HG02970 (cell line): Measurements from ENCODE around the gene COL4A1.

Source experiments
- ATAC-seq: cut with Tn5 transposase; IDR thresholded peaks from one replicate; pipeline ENCODE4 v1.9.1; 2021; ENCODE audit warnings: mild to moderate bottlenecking, moderate library complexity, moderate number of reproducible peaks; ENCODE audit not compliant: unreplicated experiment, low FRiP score

COL4A1 gene

DNA sequence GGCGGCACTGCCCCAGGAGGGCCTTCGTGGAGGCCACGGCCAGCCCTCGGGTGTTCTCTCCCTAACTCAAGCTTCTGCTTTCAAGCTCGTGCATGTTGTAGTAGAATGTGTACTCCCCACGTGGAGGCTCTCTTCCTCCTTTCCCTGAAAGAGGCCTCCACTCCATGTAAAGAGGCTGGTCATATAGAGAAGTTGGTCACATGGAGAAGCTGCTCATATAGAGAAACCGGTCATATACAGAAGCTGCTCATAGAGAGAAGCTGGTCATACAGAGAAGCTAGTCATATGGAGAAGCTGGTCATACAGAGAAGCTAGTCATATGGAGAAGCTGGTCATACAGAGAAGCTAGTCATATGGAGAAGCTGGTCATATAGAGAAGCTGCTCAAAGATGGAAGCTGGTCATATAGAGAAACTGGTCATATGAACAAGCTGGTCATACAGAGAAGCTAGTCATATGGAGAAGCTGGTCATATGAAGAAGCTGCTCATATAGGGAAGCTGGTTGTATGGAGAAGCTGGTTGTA, 152.5 kb downstream of the COL4A1 start:
- ATAC-seq: no peak

DNA sequence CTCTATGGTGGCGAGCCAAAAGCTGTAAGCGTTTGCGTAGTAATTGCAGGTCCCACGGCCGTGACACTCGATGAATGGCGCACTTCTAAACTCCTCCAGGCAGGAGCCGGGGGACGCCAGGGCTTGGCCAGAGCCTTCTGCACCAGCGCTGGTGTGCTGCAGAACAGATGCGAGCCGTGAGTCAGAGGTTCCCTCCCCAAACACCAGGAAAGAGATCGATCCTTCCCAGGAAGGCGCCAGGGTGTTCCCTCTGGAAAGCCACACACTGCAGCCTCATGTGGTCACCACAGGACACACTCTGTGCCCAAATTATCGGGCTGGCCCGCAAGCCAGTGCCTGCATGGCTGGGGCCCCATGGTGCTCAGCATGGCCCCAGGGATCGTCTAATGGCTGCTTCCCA, 154.6 kb downstream of the COL4A1 start:
- ATAC-seq: no peak

DNA sequence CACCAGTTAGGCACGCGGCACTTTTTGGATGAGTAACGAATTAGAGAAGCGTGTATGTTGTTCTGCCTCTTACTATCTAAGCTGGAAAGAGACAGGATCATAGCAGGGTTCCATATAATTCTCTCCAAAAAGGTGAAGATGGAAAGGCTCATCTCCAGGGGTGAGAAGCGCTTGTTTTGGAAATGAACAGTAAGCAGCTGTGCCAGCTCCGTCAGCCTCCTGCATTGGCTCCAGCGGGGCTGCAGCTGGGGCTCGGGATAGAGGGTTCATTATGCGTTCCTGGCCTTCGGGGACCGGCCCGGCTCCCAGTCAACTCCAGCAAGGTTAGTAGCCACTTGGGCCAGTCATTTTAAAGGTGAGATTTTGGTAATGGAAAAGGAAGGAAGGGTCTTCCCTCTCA, 155.5 kb downstream of the COL4A1 start:
- no peak for ATAC-seq

DNA sequence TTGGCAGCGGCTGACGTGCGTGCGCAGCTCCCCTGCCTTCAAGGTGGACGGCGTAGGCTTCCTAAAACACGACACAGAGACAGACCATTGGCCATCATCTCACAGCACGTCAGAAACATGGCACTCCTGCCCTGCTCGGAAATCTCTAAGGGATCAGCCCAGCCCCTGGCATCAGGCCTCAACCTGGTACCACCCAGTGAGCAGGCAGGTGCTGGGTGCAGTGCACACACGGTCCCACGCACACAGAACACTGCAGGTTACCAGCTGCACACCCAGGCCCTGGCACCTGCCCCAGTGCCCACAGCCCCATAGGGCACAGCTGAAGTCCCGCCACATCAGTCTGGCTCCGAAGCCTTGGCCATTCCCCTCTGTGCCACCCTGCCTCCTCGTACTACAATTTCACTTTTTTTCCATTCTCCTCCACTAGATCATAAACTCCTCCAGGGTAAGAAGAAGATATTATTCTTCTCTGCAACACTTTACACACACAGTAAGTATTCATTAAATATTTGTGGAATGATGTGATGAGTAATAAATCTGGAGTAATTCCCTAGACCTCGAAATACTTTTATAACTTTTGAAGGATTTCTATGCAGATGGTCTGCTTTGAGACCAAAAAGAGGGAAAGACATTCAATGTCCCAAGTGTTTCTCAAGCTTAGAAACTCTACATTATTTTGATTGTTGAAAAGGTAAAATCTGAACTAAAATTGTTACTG, 156.4 kb downstream of the COL4A1 start:
- no peak for ATAC-seq

- no peak for ATAC-seq
Measured at GRCh38 chr13:110149036-110149435, 157.9 kb downstream of the COL4A1 start.

GRCh38 chr13:110140099-110140498, 166.9 kb downstream of the COL4A1 start:
- ATAC-seq: no peak

DNA sequence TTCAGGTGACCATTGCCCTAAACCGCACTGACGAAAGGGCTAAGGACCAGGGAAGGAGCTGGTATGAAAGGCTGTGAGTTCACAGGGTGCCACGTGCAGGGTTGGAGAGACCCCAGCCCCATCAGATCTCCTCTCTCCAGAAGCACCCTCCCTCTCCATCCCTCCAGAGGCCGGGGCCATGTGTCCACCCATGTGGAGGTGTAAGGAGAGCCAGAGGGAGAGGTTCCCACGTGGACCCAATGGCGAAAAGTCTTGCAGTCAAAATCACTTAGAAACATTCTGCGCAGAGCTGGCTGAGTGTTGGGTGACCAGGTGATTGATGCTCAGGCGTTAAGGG, 168.3 kb downstream of the COL4A1 start:
- ATAC-seq: no peak

- ATAC-seq: peak; percentile 59
Measured at GRCh38 chr13:110138010-110138699, 168.8 kb downstream of the COL4A1 start.

GRCh38 chr13:110137680-110138009, 169.3 kb downstream of the COL4A1 start:
- peak; percentile 39 for ATAC-seq

- ATAC-seq: no peak
Measured at GRCh38 chr13:110136660-110137585, 170.0 kb downstream of the COL4A1 start.

DNA sequence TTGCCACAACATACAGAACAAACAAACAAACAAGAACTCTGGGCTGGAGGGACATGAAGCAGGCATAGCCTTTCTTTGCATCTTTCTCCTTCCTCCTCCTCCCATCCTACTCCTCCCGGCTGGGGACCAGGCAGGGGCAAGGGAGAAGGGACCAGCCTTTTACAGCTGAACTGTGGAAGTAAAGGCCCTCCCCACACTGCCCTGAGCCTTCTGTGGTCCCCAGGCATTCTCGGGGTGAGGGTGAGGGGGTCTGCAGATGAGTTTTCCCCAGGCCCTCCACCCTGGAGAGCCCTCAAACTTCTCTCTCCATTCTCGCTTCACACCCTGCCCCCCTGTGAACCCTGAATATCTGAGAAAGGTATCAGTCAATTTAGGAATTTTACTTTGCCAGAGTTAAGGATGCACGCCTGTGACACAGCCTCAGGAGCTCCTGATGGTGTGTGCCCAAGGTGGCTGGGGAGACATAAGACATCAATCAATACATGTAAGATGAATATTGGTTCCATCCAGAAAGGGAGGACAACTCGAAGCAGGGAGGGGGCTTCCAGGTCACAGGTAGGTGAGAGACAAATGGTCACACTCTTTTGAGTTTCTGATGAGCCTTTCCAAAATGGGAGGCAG, 170.9 kb downstream of the COL4A1 start:
- ATAC-seq: no peak

DNA sequence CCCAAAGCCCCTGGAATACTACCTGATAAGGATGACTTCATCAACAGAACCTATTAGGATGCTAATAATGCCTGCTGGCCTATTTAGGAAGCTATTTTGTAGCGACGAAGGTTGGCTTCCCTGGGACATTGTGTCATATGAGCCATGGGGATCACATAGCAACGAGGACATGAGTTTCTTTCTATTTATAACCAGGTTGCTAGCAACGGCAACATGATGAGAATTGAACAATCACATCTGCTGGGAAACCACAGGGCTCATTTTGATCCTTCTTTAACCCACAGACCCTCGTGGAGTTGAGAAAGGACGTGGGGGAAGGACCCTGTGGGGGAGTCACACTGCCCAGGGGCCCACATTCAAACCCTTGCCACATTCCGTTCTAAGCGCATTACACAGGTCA, 172.2 kb downstream of the COL4A1 start:
- no peak for ATAC-seq

DNA sequence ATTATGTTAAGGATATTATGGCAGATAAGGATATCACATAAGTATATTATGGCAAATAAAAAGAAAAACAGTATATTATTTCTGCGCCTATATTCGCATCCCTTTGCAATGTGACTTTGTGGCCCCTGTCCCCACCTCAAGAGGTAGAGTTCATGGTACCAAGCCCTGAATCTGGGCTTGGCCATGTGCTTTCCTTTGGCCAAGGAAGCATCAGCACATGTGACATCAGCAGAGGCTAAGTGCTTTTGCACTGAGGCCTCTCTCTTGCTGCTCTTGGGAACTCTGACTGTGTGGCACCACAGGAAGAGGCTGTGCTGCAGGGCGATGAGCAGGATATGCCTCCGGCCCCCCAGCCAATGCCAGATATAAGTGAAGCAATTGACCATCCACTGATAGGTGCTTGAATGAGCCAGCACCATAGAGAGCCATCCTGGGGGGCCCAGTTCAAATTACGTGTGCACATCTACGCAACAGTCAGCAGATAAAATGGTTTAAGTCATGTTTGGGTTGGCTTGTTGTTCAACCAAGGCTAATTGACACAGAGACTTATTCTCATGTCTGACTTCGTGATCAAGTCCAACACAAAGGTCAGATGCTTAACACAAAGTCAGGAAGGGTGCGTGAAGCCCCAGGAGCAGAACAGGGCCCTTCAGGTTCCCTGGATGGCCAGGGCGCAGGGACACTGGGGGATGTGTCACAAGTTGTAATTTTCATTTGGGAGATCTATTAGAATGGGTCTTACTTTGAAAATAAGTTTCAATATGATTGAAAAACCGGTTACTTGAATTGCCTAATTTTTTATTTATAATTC, 173.3 kb downstream of the COL4A1 start:
- ATAC-seq: no peak

- ATAC-seq: no peak
Measured at GRCh38 chr13:110132225-110132982, 174.6 kb downstream of the COL4A1 start.

DNA sequence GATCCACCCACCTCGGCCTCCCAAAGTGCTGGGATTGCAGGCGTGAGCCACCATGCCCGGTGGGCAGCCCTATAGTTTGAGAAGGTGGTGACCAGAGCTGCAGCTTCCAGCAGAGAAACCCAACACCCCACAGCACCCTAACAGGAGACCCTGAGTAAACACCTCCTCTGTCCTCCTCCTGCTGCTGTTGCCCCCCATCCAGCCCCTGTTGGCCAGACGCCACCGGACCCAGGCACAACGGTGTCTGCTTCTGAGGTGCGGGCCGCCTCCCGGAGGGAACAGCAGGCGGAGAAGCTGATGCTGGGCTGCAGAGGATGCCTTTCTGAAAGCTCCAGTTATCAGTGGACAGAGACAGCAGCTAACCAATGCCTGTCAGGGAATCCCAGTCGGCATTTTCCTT, 175.5 kb downstream of the COL4A1 start:
- ATAC-seq: no peak

DNA sequence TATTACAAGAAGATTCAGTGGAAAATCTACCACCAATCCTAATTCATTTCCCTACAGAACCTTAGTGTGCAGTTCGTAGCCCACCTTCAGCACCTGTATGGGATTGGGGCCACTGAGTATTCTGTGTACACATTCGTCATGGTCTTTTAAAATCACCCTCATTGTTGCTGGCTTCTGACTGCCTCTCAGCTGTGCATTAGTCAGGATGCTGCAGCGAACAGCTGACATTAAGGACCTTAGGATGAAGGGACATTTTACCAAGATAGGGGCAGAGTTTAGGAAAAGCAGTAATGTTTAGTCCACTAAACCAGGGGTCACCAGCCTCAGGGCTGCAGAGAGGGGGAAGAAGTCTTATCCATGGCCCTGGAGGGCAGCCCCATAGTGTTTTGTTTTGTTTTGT, 176.5 kb downstream of the COL4A1 start:
- ATAC-seq: no peak

DNA sequence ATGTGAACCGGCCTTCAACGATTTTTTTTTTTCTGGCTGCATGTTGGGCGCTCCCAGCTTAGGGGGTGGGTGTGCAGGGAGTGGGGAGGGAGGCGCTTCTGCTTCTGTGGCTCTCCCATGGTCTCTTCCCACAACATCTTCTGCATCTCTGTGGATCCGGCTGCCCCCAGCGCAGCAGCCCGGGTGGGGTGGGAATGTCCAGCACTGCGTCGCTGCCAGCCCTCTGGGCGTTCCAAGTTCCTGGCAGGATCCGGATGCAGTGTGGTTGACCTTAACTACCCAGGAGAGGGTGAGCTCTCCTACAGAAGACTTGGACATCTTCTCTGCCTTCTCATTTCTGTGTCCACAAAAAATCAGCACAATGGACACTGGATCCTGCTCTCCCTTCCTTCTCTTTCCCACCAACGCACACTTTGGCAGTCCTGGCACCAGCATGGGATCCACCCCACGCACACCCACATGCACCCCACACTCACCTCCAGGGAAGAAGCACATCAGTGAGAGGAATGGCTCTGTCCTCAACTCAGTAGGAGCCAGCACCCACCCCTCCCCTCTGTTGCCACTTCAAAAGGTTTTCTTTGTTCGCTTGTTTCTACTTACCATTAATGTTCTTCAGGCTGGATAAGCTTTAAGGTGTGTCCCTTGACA, 177.3 kb downstream of the COL4A1 start:
- ATAC-seq: no peak

DNA sequence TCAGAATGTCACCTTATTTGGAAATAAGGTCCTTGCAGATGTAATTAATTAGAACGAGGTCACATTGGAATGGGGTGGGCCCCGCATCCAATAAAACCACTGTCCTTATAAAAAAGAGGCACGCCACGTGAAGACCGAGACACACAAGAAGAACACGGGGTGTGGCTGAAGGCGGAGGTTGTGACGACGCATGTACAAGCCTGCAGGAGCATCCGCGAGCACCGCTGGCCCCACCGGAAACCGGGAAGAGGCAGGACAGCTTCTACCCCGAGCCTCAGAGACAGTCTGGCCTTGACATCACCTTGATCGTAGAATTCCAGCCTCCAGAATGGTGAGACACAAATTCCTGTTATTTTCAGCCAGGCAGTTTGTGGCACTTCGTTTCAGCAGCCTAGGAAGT, 177.9 kb downstream of the COL4A1 start:
- ATAC-seq: no peak

GRCh38 chr13:110128546-110128945, 178.4 kb downstream of the COL4A1 start:
- ATAC-seq: no peak
